SU-DHL-6 (cell line): Measurements from ENCODE around the gene ARHGEF38.
"Not testable (repeated sequence)": the region's sequence is repeated elsewhere in the genome, so short reads cannot be mapped to it uniquely, and the experiment has no call there.

Source experiments
- H2AFZ ChIP-seq: fragments of 200-600 bp; sonication (generic); 2 replicates; pipeline ENCODE4 v1.6.1; 2014; ENCODE audit warnings: low read depth, mild to moderate bottlenecking, moderate library complexity, mixed read lengths, antibody characterized with exemption, low read length; ENCODE audit not compliant: severe bottlenecking
- H3F3A ChIP-seq: fragments of 200-600 bp; shearing (Covaris generic); 2 replicates; pipeline ENCODE4 v1.6.0; 2016; ENCODE audit warnings: antibody characterized with exemption, mild to moderate bottlenecking; ENCODE audit not compliant: insufficient read depth
- H3K27ac ChIP-seq: fragments of 200-600 bp; sonication (generic); 2 replicates; pipeline ENCODE4 v1.5.1; 2016; ENCODE audit warnings: low read depth, mild to moderate bottlenecking, low read length, moderate library complexity, mixed read lengths
- H3K27me3 ChIP-seq: fragments of 200-600 bp; sonication (generic), shearing (Covaris generic); 2 replicates; pipeline ENCODE4 v1.6.0; 2014; ENCODE audit warnings: mild to moderate bottlenecking, low read length
- H3K36me3 ChIP-seq: fragments of 200-600 bp; sonication (generic); 2 replicates; pipeline ENCODE4 v1.6.1; 2014; ENCODE audit warnings: mild to moderate bottlenecking, low read length, mixed read lengths
- H3K4me2 ChIP-seq: fragments of 300-600, 200-600 bp; shearing (Covaris generic), sonication (generic); 2 replicates; pipeline ENCODE4 v1.6.0; 2014; ENCODE audit warnings: low read length, low read depth, mild to moderate bottlenecking; ENCODE audit not compliant: poor library complexity, severe bottlenecking
- H3K4me3 ChIP-seq: fragments of 200-600 bp; sonication (generic); 2 replicates; pipeline ENCODE4 v1.5.1; 2014; ENCODE audit warnings: antibody characterized with exemption, low read length, mild to moderate bottlenecking, mixed read lengths; ENCODE audit not compliant: insufficient read depth, poor library complexity, severe bottlenecking
- H3K79me2 ChIP-seq: fragments of 200-600 bp; sonication (generic); 2 replicates; pipeline ENCODE4 v1.6.1; 2014; ENCODE audit warnings: mild to moderate bottlenecking, low read length, moderate library complexity; ENCODE audit not compliant: insufficient read depth
- H3K9ac ChIP-seq: fragments of 200-600 bp; sonication (generic); 2 replicates; pipeline ENCODE4 v1.7.0; 2014; ENCODE audit warnings: mild to moderate bottlenecking, low read length
- H3K9me2 ChIP-seq: fragments of 200-600 bp; sonication (generic); replicated peaks from 2 replicates; pipeline ENCODE4 v1.6.1; 2014; ENCODE audit warnings: low read length; ENCODE audit not compliant: insufficient read depth
- H3K9me3 ChIP-seq: fragments of 200-600 bp; sonication (generic); 2 replicates; pipeline ENCODE4 v1.6.1; 2014; ENCODE audit warnings: low read length, mixed read lengths; ENCODE audit not compliant: insufficient read depth
- H4K20me1 ChIP-seq: fragments of 200-600 bp; sonication (generic); 2 replicates; pipeline ENCODE4 v1.6.1; 2014; ENCODE audit warnings: low read depth, mild to moderate bottlenecking, antibody characterized with exemption, low read length, moderate library complexity, mixed read lengths
- CTCF ChIP-seq: fragments of 200-600 bp; sonication (generic); IDR thresholded peaks from one replicate; pipeline ENCODE4 v1.5.1; 2017; ENCODE audit warnings: antibody characterized with exemption, mild to moderate bottlenecking, low read length, moderate library complexity; ENCODE audit not compliant: insufficient read depth, poor library complexity, severe bottlenecking
- EZH2phosphoT487 ChIP-seq: fragments of 200-600 bp; sonication (generic), shearing (Covaris generic); conservative IDR thresholded peaks from 2 replicates; pipeline ENCODE4 v1.6.1; 2018; ENCODE audit warnings: mild to moderate bottlenecking, antibody characterized with exemption, low read length, moderate library complexity, mixed read lengths

Gene ARHGEF38

DNA sequence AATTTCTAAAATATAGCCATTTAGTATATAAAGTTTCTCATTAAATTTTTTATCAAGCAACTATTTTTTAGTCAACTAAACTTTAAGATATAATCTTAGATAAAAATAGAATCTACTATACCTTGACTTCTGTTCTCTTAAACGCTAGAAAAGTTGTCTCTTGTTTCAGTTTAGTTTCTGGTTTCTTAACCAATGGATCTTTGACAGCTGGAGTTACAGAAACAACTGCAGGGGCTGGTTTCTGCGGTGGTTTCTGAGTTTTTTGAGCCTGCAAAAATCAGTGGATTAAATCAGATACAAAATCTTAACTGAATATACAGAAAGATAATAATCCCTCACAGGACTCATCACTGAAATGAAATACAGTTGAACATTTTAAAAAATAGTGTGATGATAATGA, 134.2 kb downstream of the ARHGEF38 start:
- H3K27me3 ChIP-seq: no peaks in the 10 kb centered on the region
- no peak overlapping the region for H3K9ac ChIP-seq
- H2AFZ ChIP-seq: no peak overlapping the region
- no peaks in the 10 kb centered on the region; the same call in 1 of the 2 replicates for H3K36me3 ChIP-seq
- no peaks in the 10 kb centered on the region for H3K79me2 ChIP-seq
- no peak overlapping the region for H3K4me3 ChIP-seq
- H3F3A ChIP-seq: no peaks in the 10 kb centered on the region
- no peak for TF ChIP-seq EZH2phosphoT487
- no peak for TF ChIP-seq CTCF
- no peaks in the 10 kb centered on the region for H3K9me3 ChIP-seq
- H3K9me2 ChIP-seq: no peaks in the 10 kb centered on the region
- no peaks in the 10 kb centered on the region for H4K20me1 ChIP-seq
- H3K4me2 ChIP-seq: no peak overlapping the region
- no peak overlapping the region for H3K27ac ChIP-seq

DNA sequence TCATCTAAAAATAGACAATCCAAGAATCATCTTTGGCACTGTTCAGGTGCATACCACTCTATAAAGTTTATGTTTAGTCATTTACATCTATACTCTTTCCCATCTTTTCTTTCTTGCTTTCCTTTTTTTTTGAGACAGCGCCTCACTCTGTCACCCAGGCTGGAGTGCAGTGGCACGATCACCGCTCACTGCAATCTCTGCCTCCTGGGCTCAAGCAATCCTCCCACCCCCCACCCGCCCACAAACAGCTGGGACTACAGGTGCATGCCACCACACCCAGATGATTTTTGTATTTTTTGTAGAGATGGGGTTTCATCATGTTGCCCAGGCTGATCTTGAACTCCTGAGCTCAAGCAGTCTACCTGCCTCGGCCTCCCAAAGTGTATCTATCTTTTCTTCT, 142.4 kb downstream of the ARHGEF38 start:
- not testable (repeated sequence) for H3K9me3 ChIP-seq, H3K4me2 ChIP-seq, H3K36me3 ChIP-seq, H3F3A ChIP-seq, H3K9me2 ChIP-seq, H3K79me2 ChIP-seq, H2AFZ ChIP-seq, H3K27ac ChIP-seq, H3K9ac ChIP-seq, H4K20me1 ChIP-seq, H3K4me3 ChIP-seq, H3K27me3 ChIP-seq

DNA sequence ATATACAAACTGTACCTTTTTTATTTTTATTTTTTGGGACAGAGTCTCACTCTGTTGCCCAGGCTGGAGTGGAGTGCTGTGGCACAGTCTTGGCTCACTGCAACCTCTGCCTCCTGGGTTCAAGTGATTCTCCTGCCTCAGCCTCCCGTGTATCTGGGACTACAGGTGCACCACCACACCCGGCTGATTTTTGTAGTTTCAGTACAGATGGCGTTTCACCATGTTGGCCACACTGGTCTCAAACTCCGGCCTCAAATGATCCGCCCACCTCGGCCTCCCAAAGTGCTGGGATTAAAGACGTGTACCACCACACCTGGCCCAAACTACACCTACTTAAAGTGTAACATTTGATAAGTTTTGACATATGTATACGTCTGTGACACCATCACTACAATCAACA, 143.4 kb downstream of the ARHGEF38 start:
- H3K4me3 ChIP-seq, H3K36me3 ChIP-seq, H3K9me3 ChIP-seq, H3K4me2 ChIP-seq, H3K9me2 ChIP-seq, H3K27ac ChIP-seq, H3K79me2 ChIP-seq, H2AFZ ChIP-seq, H3F3A ChIP-seq, H4K20me1 ChIP-seq, H3K27me3 ChIP-seq, H3K9ac ChIP-seq: not testable (repeated sequence)

DNA sequence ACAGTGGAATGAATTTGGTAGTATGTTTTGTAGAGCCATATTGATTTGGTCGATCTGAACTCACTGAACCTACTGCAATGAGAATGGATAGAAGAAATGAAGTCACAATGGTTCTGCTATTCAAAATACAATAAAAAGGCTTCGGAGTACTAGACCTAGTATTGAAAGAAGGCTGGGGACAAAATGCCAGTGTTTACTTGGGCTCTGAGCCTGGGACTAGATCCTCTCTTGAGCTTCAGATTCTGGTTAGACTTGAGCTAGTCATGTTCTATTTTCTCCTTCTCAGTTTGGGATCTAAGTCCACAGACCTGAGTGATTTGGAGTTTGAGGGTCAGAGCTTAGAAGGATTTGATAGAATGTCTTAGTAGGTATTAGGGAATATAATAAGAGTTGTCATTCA, 146.2 kb downstream of the ARHGEF38 start:
- Histone ChIP-seq H3K4me3 (no peak overlapping the region), H3K9me3 (no peaks in the 10 kb centered on the region), H3F3A (no peaks in the 10 kb centered on the region), H3K36me3 (no peaks in the 10 kb centered on the region), H3K4me2 (no peak overlapping the region), H4K20me1 (no peaks in the 10 kb centered on the region), H2AFZ (no peak overlapping the region), H3K27me3 (no peaks in the 10 kb centered on the region), H3K79me2 (no peaks in the 10 kb centered on the region; the same call in 1 of the 2 replicates), H3K27ac (no peak overlapping the region), H3K9ac (no peak overlapping the region), H3K9me2 (no peaks in the 10 kb centered on the region)
- TF ChIP-seq CTCF (no peak), EZH2phosphoT487 (no peak)
